GM08714 (cell line): ENCODE data around the gene RAB40C.

Experiments used
- H3K4me3 ChIP-seq: fragments of 200-500 bp; sonication (Bioruptor generic); 2 replicates; pipeline ENCODE4 v1.5.1; 2014; ENCODE audit warnings: mild to moderate bottlenecking, low read length, inconsistent platforms
- ZNF274 ChIP-seq: IDR thresholded peaks from 2 replicates; pipeline ENCODE4 v1.6.1; 2012; ENCODE audit warnings: mild to moderate bottlenecking, low read depth, low read length

The RAB40C gene

DNA sequence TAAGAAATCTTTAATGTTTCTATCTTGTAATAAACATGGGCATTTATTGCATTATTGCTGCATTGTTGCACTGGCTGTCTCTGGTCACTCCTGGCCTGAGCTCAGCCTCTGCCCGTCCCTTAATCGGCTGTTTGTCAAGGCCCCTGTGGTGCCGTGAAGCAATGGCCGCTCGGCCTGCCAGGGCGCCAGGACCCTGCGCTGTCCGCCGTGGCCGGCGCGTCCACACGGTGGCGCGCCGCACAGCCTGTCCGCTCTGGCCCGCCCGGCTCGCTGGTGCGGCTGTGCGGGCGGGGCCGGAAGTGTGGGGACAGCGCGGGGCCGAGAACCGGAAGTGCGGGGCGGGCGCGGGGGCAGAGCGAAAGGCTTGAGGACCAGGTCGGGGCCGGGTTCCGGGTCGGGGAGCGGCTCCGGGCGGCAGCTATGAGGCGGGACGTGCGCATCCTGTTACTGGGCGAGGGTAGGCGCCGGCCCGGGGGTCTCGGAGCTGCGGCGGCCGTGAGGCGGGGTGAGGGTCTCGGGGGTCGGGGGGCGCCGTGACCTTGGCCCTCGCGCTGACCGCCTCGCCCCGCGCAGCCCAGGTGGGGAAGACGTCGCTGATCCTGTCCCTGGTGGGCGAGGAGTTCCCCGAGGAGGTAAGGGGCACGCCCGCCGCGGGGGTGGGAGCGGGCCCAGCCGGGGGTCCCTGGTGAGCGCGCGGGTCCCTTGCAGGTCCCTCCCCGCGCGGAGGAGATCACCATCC is 78.1 kb downstream of the RAB40C start, which contains the start of gene RHOT2:
Gene RHOT2, plus strand, starts transcription at position 353 of the 739 bp plus-strand sequence. Its CDS starts 68 bp downstream, at position 421.
- H3K4me3 ChIP-seq, result peak within 1 kb of the TSS; percentile 79
- no peak for TF ChIP-seq ZNF274

DNA sequence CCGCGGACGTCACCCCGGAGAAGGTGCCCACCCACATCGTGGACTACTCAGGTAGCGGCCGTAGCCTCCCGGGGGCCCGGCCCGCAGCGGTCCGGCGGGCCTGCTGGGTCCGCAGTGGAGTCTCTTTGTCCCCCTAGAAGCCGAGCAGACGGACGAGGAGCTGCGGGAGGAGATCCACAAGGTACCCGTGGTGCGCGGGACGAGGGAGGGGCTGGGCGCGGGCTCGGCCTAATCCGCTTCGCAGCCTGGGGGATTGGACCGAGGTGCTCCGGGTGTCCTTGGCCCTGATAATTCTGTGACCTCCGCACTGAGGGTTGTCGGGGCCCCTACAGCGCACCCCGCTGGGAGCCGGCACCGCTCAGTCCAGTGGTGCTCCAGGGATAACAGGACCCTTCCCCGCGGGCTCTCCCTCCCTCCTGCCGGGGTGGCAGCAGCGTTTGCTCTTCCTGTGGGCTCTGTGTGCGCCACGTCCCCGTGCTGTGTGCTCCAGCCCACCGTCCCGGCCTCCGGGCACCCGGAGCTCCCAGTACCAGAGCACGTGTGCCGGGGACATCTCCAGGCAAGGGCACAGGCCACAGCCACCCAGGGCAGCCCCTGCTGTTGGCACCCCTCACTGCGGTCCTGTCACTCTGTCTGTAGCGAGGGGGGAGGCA is 78.8 kb downstream of the RAB40C start:
- TF ChIP-seq ZNF274, result no peak

GRCh38 chr16:669666-670065 is 79.8 kb downstream of the RAB40C start:
- TF ChIP-seq ZNF274, result no peak
- no peak overlapping the region for H3K4me3 ChIP-seq

More for the DNA sequence above, 78.8 kb downstream of the RAB40C start:
- H3K4me3 ChIP-seq, result peak overlapping the region; percentile 79

- TF ChIP-seq ZNF274, result no peak
- no peak overlapping the region for H3K4me3 ChIP-seq
Measured at GRCh38 chr16:670485-671352, 80.9 kb downstream of the RAB40C start.

- no peak overlapping the region for H3K4me3 ChIP-seq
Measured at GRCh38 chr16:671353-672131, 81.7 kb downstream of the RAB40C start.

GRCh38 chr16:672371-672770 is 82.5 kb downstream of the RAB40C start:
- H3K4me3 ChIP-seq, result no peak overlapping the region
- TF ChIP-seq ZNF274, result no peak

More at GRCh38 chr16:671353-672131, 81.7 kb downstream of the RAB40C start:
- TF ChIP-seq ZNF274, result no peak

- TF ChIP-seq ZNF274, result no peak
Measured at GRCh38 chr16:672851-673250, 83.0 kb downstream of the RAB40C start.

DNA sequence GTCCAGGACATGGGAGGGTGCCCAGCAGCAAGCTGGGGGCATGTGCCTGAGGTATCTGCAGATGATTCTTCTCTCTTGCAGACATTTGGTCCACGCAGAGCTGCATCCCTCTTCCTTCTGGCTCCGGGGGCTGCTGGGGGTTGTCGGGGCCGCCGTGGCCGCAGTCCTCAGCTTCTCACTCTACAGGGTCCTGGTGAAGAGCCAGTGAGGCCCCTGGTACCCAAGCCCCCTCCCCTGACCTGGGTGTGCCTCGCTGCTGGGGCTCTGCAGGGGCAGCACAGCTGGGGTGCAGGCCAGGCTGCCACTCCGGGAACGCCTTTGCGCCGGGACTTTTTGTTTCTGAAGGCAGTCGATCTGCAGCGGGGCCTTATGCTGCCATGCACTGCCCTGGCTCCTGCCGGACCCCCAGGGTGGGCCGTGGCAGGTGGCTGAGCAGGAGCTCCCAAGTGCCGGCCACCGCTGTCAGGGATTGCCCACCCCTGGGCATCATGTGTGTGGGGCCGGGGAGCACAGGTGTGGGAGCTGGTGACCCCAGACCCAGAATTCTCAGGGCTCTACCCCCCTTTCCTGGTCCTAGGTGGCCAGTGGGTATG is 83.6 kb downstream of the RAB40C start:
- H3K4me3 ChIP-seq, result no peak overlapping the region

More at GRCh38 chr16:672851-673250, 83.0 kb downstream of the RAB40C start:
- no peak overlapping the region for H3K4me3 ChIP-seq

GRCh38 chr16:674214-674881 is 84.5 kb downstream of the RAB40C start:
- H3K4me3 ChIP-seq, result no peak overlapping the region
- no peak for TF ChIP-seq ZNF274

More for the DNA sequence above, 83.6 kb downstream of the RAB40C start:
- no peak for TF ChIP-seq ZNF274

DNA sequence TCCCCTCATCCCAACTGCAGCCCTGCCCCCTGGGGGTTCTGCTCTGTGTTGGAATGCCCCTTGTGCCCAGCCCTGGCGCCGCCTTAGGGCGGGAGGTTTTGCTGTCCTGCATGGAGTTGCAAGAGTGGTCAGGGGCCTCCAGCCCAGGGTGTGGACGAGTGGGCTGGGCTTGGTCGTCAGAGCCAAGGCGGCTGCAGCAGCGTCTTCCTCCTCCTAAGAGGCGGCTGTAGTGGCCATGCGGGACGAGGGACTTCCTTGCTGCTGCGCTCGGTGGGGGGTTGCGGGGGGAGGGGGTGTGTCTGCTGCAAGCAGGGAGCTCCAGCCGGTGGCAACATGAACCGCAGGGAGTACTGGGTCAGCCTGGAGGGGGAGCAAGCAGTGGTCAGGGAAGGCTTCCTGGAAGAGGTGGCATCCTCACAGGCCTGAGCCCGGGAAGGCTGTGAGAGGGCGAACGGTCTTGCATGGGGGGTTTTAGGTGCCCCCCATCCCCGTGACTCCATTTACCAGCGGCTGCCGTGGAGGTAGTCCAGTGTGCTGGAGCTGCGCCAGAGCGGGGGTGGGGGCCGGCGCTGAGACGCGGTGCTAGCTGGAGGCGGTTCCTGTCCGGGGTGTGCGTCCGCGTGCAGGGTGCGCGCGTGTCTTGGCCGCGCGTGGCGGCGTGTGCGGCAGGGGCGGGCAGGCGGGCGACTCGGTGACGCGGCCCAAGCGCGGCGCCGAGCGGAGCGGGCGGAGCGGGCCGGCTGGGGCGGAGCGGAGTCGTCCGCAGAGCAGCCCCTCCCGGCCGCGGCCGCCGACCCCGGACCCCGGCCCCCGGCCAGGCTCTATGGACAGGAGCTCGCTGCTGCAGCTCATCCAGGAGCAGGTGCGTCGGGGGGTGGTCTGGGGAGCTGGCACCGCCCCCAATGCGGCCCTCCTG is 85.4 kb downstream of the RAB40C start, which contains the start of gene RHBDL1:
Gene RHBDL1, plus strand, starts transcription at position 704 of the 916 bp plus-strand sequence. Its CDS starts 120 bp downstream, at position 824.
- H3K4me3 ChIP-seq, result no peak within 1 kb of the TSS
- TF ChIP-seq ZNF274, result no peak

- H3K4me3 ChIP-seq, result no peak overlapping the region
- TF ChIP-seq ZNF274, result no peak
Measured at GRCh38 chr16:675884-676564, 86.2 kb downstream of the RAB40C start.
